GM18502 (cell line): ENCODE results near the gene MBOAT1.

Source experiments
- ATAC-seq: cut with Tn5 transposase; IDR thresholded peaks from one replicate; pipeline ENCODE4 v1.9.1; 2021; ENCODE audit warnings: mild to moderate bottlenecking; ENCODE audit not compliant: unreplicated experiment, poor library complexity

The MBOAT1 gene

GRCh38 chr6:20112241-20112640 is 100.0 kb downstream of the MBOAT1 start:
- no peak for ATAC-seq

DNA sequence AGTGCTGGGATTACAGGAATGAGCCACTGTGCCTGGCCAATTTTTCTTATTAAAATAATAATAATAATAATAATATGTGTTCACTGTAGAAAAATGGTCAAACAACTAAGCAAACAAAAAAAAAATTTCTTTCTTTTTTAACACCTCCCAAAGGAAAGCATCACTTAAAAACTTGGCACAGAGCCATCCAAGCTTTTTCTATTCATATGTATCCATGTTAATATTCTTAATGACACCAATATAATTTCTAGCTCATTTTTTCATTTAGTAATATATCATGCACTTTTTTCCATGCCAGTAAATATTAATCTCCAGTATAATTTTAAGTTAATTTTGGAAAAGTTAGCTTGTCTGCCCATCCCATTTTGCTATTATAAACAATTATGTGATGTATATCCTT is 101.8 kb downstream of the MBOAT1 start:
- no peak for ATAC-seq

DNA sequence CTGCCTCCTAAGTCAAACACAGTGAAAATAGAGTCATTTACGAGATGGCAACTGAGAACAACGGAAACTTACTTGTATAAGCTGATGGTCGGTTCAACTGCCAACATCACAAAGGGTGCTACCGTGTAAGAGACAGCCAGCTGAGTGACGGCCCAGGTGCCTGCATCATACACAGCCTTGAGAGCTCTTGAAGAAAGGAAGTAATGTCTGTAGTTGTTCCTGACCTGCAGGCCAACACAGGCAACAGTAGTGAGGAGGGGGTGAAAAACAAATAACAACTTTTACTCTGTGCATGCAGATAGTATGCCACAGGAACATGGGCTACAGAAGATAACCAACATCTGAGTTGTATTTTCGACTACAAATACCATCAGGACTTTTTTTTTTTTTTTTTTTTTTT is 102.7 kb downstream of the MBOAT1 start:
- no peak for ATAC-seq

GRCh38 chr6:20105838-20106237 is 106.4 kb downstream of the MBOAT1 start:
- no peak for ATAC-seq

- no peak for ATAC-seq
Measured at GRCh38 chr6:20104696-20105095, 107.6 kb downstream of the MBOAT1 start.

DNA sequence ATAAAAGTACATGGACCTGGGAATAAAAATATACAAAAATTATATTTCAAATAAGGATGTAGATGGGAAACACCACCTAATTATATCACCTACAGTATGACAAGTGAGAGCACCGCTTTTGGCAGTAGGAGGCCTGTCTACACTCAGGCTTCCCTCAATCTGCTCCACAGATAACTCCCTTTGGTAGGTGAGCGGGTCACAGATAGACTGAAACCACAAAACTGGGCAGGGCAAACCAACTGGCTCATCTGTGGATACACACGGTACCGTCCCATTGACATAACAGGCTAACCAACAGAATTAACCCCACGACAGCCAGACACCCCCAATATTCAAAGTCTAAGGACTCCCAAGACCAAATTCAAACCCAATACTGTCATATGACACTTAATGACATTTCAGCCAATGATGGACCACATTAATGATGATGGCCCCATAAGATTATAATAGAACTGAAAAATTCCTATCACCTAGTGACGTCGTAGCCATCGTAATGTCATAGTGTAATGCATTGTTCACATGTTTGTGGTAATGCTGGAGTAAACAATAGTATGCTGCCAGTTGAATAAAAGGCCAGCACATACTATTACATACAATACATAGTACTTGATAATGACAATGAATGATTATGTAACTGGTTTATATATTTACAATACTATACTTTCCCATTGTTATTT is 109.7 kb downstream of the MBOAT1 start:
- no peak for ATAC-seq

DNA sequence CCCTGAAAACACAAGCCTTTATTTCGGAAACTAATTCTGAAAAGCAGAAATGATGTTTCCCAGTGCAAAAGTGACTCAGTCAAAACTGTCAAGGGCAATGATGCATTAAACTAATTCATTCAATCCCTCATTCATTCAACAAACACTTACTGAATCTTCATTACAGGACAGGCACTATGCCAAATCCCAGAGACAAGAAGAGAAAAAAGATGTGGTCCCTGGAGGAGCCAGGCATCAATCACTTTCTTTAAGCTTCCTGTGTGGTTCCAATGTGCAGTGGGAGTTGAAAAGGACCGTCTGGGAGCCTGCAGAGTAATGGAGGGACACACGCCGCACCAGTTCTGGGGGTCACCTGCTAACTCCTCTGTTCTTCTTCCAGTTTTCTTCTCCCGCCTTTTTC is 113.1 kb downstream of the MBOAT1 start:
- ATAC-seq, result no peak

GRCh38 chr6:20098267-20098876 is 113.9 kb downstream of the MBOAT1 start:
- ATAC-seq, result no peak

DNA sequence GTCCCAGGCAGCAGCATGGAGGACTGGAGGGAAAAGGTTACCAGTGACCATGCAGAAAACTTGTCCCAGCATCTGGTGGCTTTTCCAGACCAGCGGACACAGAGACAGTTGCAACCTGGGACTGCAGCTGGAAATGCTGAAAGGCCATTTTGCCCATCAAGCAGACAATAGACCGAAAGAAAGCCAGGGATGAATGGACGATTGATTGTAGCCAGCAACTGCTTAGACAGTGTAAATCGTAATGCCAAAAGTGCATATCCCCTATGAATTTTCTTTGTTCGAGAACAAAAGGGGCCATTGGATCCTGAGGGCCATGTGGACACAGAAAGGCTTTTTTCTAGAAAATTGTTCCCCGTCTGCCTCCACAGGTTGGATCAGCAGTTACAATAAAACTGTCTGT is 115.7 kb downstream of the MBOAT1 start:
- ATAC-seq, result no peak

DNA sequence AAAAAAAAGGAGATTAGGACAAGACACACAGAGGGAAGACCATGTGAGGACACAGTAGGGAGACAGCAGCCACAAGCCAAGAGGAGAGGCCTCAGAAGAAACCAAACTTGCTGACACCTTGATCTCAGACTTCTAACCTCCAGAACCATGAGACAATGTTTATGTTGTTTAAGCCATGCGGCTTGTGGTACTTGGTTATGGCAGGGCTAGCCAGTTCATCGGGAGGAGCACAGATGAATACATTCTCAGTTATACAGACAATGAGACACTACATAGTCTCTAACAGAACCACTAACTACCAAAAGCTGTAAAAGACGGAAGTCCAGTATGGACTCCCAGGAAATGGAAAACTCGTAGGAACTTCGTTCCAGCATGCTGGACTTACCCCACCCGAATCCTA is 116.8 kb downstream of the MBOAT1 start:
- ATAC-seq, result no peak

GRCh38 chr6:20092071-20092566 is 120.2 kb downstream of the MBOAT1 start:
- ATAC-seq, result peak; percentile 70

GRCh38 chr6:20086992-20087391 is 125.3 kb downstream of the MBOAT1 start:
- no peak for ATAC-seq

- ATAC-seq, result no peak
Measured at GRCh38 chr6:20085817-20086216, 126.5 kb downstream of the MBOAT1 start.

DNA sequence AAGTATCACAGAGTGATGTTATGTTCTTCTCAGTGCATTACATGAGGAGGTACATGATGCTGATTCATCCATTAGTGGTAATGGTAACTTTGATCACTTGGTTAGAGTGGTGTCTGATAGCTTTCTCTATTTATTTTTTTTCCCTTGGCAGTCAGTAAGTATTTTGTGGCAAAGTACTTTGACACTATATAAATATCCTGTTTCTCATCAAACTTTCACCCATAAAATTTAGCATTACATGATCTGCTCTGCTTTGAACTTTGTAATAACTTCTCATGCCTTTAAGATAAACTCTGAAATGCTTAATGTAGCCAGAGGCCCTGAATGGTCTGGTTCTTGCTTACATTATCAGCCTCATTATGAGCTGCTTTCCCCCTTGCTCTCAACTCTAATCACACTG is 127.9 kb downstream of the MBOAT1 start:
- no peak for ATAC-seq

DNA sequence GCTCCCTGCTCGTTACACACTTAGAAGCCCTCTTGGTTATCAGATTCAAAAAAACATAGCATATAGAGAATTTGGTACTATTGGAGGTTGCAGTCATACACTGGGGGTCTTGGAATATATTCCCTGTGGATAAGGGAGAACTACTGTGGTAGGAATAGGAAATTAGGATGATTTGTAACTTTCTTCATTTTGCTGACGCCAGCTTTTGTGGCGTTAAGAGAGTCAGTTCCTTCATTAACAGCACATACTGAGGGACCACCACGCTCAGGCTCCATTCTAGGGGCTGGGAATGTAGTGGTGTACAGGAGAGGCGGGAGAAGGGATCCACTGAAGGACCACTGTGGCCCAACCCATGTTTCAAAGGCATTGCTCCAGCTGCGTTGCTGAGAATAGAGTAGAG is 140.3 kb downstream of the MBOAT1 start:
- ATAC-seq, result no peak

- ATAC-seq, result no peak
Measured at GRCh38 chr6:20070047-20070446, 142.2 kb downstream of the MBOAT1 start.

DNA sequence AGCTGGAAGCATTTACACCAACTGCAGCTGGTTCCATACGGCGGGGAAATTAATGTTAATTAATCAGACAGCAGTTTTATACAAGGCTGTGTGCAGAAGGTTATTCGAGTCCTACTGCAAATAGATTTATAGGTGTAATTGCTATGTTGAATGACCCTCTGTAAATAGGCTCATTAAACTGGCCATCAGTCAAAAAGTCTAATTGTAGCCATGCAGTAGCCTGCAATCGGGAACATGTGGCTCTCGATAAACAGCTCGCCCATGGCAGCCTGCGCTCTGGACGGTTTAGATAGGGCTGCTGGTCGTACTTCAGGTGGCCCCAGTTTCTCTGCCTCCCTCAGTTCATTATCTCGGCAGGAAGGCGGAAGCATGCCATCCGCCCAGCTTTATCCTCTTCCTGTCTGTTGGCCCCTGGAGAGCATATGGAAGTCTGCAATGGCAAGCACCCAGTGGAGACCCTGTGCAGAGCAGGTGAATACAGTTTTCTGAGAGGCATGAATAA is 143.2 kb downstream of the MBOAT1 start:
- no peak for ATAC-seq

DNA sequence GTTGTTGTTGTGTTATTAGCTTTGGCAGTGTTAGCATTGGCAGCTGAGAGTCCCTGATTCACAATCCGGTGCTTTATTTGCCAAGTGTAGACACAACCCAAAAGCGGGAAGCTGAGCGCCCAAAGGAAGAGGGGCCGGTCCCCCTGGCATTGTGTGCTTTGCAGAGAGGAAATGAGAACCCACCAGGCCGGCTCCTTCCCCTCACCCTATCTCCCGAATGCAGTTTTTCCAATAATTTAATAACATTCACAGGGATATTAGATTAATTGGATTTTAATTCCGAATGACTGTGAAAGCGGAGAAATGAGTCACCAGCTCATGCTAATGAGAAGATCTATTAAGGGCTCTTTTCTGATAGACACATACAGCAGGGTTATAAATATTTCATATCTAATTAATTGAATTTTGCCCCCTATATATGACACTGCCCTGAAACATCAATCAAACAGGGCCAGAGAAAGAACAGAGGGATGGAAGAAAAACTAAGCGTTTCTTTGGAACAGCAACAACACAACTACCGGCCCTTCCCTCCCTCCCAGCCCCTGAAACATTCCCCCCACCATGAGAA is 143.8 kb downstream of the MBOAT1 start:
- no peak for ATAC-seq

GRCh38 chr6:20061952-20062351 is 150.3 kb downstream of the MBOAT1 start:
- peak; percentile 56 for ATAC-seq

DNA sequence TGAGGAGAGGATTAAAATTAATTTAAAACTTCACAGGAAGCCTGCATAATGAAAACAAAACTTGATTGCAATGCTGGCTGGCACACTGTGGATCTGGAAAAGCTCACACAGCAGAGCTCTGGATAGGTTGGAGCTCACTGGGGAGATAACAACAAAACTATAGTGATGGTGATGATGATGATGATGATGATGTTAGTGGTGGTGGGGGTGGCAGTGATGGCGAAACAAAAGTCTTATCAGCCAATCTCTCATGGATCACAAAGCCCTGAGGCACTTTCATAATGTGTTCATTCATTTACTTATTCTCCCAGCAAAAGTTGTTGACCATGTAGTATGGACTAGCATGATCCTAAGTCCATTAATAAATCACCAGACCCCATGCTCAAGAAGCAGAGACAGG is 152.0 kb downstream of the MBOAT1 start:
- no peak for ATAC-seq

GRCh38 chr6:20058912-20059311 is 153.4 kb downstream of the MBOAT1 start:
- no peak for ATAC-seq
